Transverse colon (tissue), 4 donors: ENCODE data around the gene ZSCAN5A. TPM values are rescaled to one million over a fixed set of nuclear protein-coding genes. Genes with fewer than 3 reads are reported as not detected.

Source experiments
- DNase-seq: peaks from one replicate; pipeline ENCODE4 v3.0.0-alpha.2; 2019
- H3K27ac ChIP-seq, 4 donors: fragments of 200-600 bp; sonication (generic); 2 replicates each; pipeline ENCODE4 v1.5.1; 2016 to 2018; ENCODE audit warnings: inconsistent platforms in 4 of 4
- H3K27me3 ChIP-seq: fragments of 200-600 bp; sonication (generic); 2 replicates; pipeline ENCODE4 v1.5.1; 2017; ENCODE audit warnings: inconsistent platforms
- H3K36me3 ChIP-seq, 4 donors: fragments of 200-600 bp; sonication (generic); 2 replicates each; pipeline ENCODE4 v1.5.1; 2017 to 2019; ENCODE audit warnings: inconsistent platforms in 4 of 4
- H3K4me1 ChIP-seq, 4 donors: fragments of 200-600 bp; sonication (generic); 2 replicates each; pipeline ENCODE4 v1.5.1; 2017 to 2020; ENCODE audit warnings: inconsistent platforms in 4 of 4
- H3K4me3 ChIP-seq, 4 donors: fragments of 200-600 bp; sonication (generic); 1 replicate in 1 of 4; 2 replicates in 3 of 4; pipeline versions ENCODE4 v1.5.1 to v1.6.1; 2017 to 2019; ENCODE audit warnings: inconsistent platforms in 4 of 4
- H3K9me3 ChIP-seq, 2 donors: fragments of 200-600 bp; sonication (generic); 2 replicates each; pipeline ENCODE4 v1.5.1; 2017 to 2019; ENCODE audit warnings: inconsistent platforms in 2 of 2
- CTCF ChIP-seq, 5 experiments: fragments of 200-600 bp in 3 of 5; fragments of 450-650 bp in 2 of 5; sonication (generic) in 3 of 5; IDR thresholded peaks; 1 replicate in 2 of 5; 2 replicates in 3 of 5; pipeline ENCODE4 v1.5.1; 2016 to 2017; ENCODE audit warnings: antibody characterized with exemption in 5 of 5, inconsistent platforms in 3 of 5, mild to moderate bottlenecking in 2 of 5, moderate library complexity in 1 of 5
- EP300 ChIP-seq: sonication (generic); formaldehyde crosslinking; IDR thresholded peaks from one replicate; pipeline ENCODE4 v1.6.1; 2017; ENCODE audit warnings: antibody characterized with exemption, low read depth
- POLR2A ChIP-seq: fragments of 450-650 bp; IDR thresholded peaks from one replicate; pipeline ENCODE4 v1.6.1; 2016; ENCODE audit warnings: antibody characterized with exemption, mild to moderate bottlenecking, moderate library complexity
- POLR2AphosphoS5 ChIP-seq, 3 donors: sonication (generic); formaldehyde crosslinking; IDR thresholded peaks; one replicate each; pipeline ENCODE4 v1.6.1; 2016; ENCODE audit warnings: antibody characterized with exemption in 3 of 3
- WGBS, 2 donors: methylation state at CpG; one replicate each; pipeline ENCODE4 v1.1.5; 2018; ENCODE audit warnings: low coverage in 1 of 2; 5-methylcytosine and 5-hydroxymethylcytosine counted together
- in situ Hi-C, 4 donors: fragments of 200-750 bp; cut with MboI; loops; one replicate each; pipeline versions ENCODE4 v1.15.0 to v1.15.1; 2017; ENCODE audit warnings: low sequenced_read_pairs in 3 of 4, low pct_ligation_motif_present in 1 of 4, low pct_unique_long_range_greater_than_20kb in 1 of 4
- intact Hi-C: fragments of 100-400 bp; cut with DNase I; formaldehyde crosslinking; loops from one replicate; pipeline ENCODE4 v1.15.1; 2023; ENCODE audit warnings: low total_unique reads
- total RNA-seq, 4 donors: library from RNA; depleted of rRNA; stranded (reverse); fragments of >200 nt; gene quantifications; one replicate each; pipeline ENCODE4 v1.1.0, GENCODE V29; 2016

Gene ZSCAN5A
- total RNA-seq, 4 donors from 2014 or later: 8.2 to 15.2 (median 12.6) TPM

GRCh38 chr19:56245121-56245740 lies 69.4 kb downstream of the ZSCAN5A start:
- Histone ChIP-seq H3K4me1 (no peaks in the 10 kb centered on the region), H3K36me3 (no peaks in the 10 kb centered on the region), H3K4me3 (no peak overlapping the region), H3K27ac (no peak overlapping the region), H3K27me3 (no peaks in the 10 kb centered on the region), H3K9me3 (no peaks in the 10 kb centered on the region)
- WGBS, 2 donors: 83 to 90% methylated on average over 1 to 7 of the region's 7 CpGs
- intact Hi-C loops: no loop called here
- in situ Hi-C loops: no loop called here
- DNase-seq: no peak
- TF ChIP-seq POLR2AphosphoS5 (IDR thresholded peaks at IDR 0.05) (no peak), POLR2A (no peak), CTCF (IDR thresholded peaks at IDR 0.05) (no peak), EP300 (no peak)

GRCh38 chr19:56223481-56223880 lies 91.2 kb downstream of the ZSCAN5A start:
- H3K27me3 ChIP-seq: no peaks in the 10 kb centered on the region
- no peak overlapping the region for H3K4me3 ChIP-seq
- in situ Hi-C loops: no loop called here
- no peak overlapping the region for H3K27ac ChIP-seq
- intact Hi-C loops: no loop called here
- no peaks in the 10 kb centered on the region for H3K36me3 ChIP-seq
- no peak for DNase-seq
- TF ChIP-seq CTCF (IDR thresholded peaks at IDR 0.05) (no peak), EP300 (no peak), POLR2A (no peak), POLR2AphosphoS5 (IDR thresholded peaks at IDR 0.05) (no peak)
- H3K4me1 ChIP-seq: no peaks in the 10 kb centered on the region
- no peaks in the 10 kb centered on the region for H3K9me3 ChIP-seq
- 87 to 100% methylated on average over 2 to 9 of the region's 9 CpGs for WGBS, 2 donors

GRCh38 chr19:56222901-56223300 lies 91.7 kb downstream of the ZSCAN5A start:
- intact Hi-C loops: no loop called here
- Histone ChIP-seq H3K27ac (no peak overlapping the region), H3K9me3 (no peaks in the 10 kb centered on the region), H3K4me1 (no peaks in the 10 kb centered on the region), H3K4me3 (no peak overlapping the region), H3K36me3 (no peaks in the 10 kb centered on the region), H3K27me3 (peaks cover 2% of the 10 kb centered on the region)
- 88 to 90% methylated on average over 5 to 6 of the region's 6 CpGs for WGBS, 2 donors
- DNase-seq: no peak
- in situ Hi-C loops: no loop called here
- no peak for TF ChIP-seq POLR2A
- no peak for TF ChIP-seq EP300
- no peak for TF ChIP-seq POLR2AphosphoS5 (IDR thresholded peaks at IDR 0.05)
- TF ChIP-seq CTCF (IDR thresholded peaks at IDR 0.05): no peak

GRCh38 chr19:56221851-56222250 lies 92.8 kb downstream of the ZSCAN5A start:
- Histone ChIP-seq H3K4me3 (no peak overlapping the region), H3K4me1 (peaks cover 0 to 7% (median under 1%) of the 10 kb centered on the region in 4 donors), H3K27ac (no peak overlapping the region), H3K36me3 (no peaks in the 10 kb centered on the region), H3K9me3 (no peaks in the 10 kb centered on the region), H3K27me3 (peaks cover 12% of the 10 kb centered on the region)
- intact Hi-C loops (no loop called here), in situ Hi-C loops (no loop called here)
- DNase-seq: no peak
- WGBS, 2 donors: 95 to 100% methylated on average over 4 to 14 of the region's 14 CpGs
- TF ChIP-seq POLR2AphosphoS5 (IDR thresholded peaks at IDR 0.05) (no peak), CTCF (IDR thresholded peaks at IDR 0.05) (no peak), POLR2A (no peak), EP300 (no peak)
